GM21619 (cell line): Measurements from ENCODE around the gene SGSH.
"Not testable (repeated sequence)": the region's sequence is repeated elsewhere in the genome, so short reads cannot be mapped to it uniquely, and the experiment has no call there.

ENCODE experiments used
- ATAC-seq: cut with Tn5 transposase; IDR thresholded peaks from one replicate; pipeline ENCODE4 v1.9.1; 2021; ENCODE audit not compliant: unreplicated experiment

Gene SGSH

GRCh38 chr17:80253631-80254395 lies 33.7 kb upstream of the SGSH start:
- no peak for ATAC-seq

GRCh38 chr17:80252871-80253270 lies 32.7 kb upstream of the SGSH start:
- no peak for ATAC-seq

- ATAC-seq = no peak
These were observed 31.8 kb upstream of the SGSH start for GRCh38 chr17:80251966-80252365.

GRCh38 chr17:80248894-80249710 lies 29.0 kb upstream of the SGSH start:
- ATAC-seq = no peak

- ATAC-seq = no peak
These were observed 28.1 kb upstream of the SGSH start for GRCh38 chr17:80248001-80248893.

- ATAC-seq = no peak
These were observed 27.4 kb upstream of the SGSH start for GRCh38 chr17:80247561-80247960.

GRCh38 chr17:80246726-80247125 lies 26.6 kb upstream of the SGSH start:
- ATAC-seq = no peak

- no peak for ATAC-seq
These were observed 26.1 kb upstream of the SGSH start for GRCh38 chr17:80246266-80246681.

- no peak for ATAC-seq
These were observed 25.6 kb upstream of the SGSH start for GRCh38 chr17:80245566-80246265.

GRCh38 chr17:80244871-80245509 lies 24.9 kb upstream of the SGSH start:
- no peak for ATAC-seq

- not testable (repeated sequence) for ATAC-seq
These were observed 24.3 kb upstream of the SGSH start for GRCh38 chr17:80244448-80244847.

GRCh38 chr17:80243526-80244433 lies 23.6 kb upstream of the SGSH start:
- ATAC-seq = no peak

GRCh38 chr17:80242505-80242904 lies 22.4 kb upstream of the SGSH start:
- ATAC-seq = no peak

GRCh38 chr17:80237386-80237785 lies 17.3 kb upstream of the SGSH start:
- no peak for ATAC-seq

GRCh38 chr17:80236911-80237310 lies 16.8 kb upstream of the SGSH start:
- ATAC-seq = no peak

- no peak for ATAC-seq
These were observed 13.1 kb upstream of the SGSH start for GRCh38 chr17:80233202-80233601.

GRCh38 chr17:80232438-80232837 lies 12.3 kb upstream of the SGSH start:
- no peak for ATAC-seq

GRCh38 chr17:80229011-80229410 lies 8.9 kb upstream of the SGSH start:
- no peak for ATAC-seq

- ATAC-seq = no peak
These were observed 8.3 kb upstream of the SGSH start for GRCh38 chr17:80228477-80228876.
